Activated CD4-positive, alpha-beta T cell treated with anti-CD3 and anti-CD28 coated beads, Interleukin-2, Interleukin-4, amounts not matched to agents 100 ng/mL and 50 ng/mL, durations not matched to agents 16 hours and 8 hours (primary cell): ENCODE results near the gene MAPK13.
"Not testable (repeated sequence)": the region's sequence is repeated elsewhere in the genome, so short reads cannot be mapped to it uniquely, and the experiment has no call there.

ENCODE experiments used
- DNase-seq: peaks from one replicate; pipeline ENCODE4 v3.0.0-alpha.2; 2020; ENCODE audit warnings: low spot score

MAPK13 gene

GRCh38 chr6:36129941-36130666 lies at the start of gene MAPK13:
MAPK13 (plus strand) TSS chr6:36130513; CDS start chr6:36130583, 70 bp downstream.
- no peak for DNase-seq

DNA sequence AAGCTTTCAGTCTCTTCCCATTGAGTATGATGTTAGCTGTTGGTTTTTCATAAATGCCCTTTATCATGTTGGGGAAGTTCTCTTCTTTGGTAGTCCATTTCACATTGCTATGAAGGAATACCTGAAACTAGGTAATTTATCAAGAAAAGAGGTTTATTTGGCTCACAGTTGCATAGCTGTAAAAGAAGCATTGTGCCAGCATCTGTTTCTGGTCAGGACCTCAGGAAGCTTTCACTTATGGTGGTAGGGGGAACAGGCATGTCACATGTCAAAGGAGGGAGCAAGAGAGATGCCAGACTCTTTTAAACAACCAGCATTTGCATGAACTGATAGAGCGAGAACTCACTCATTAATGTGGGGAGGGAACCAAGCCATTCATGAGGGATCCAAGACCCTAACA lies 48.0 kb upstream of the MAPK13 start:
- DNase-seq, result no peak

GRCh38 chr6:36083446-36083845 lies 46.9 kb upstream of the MAPK13 start:
- DNase-seq, result no peak

DNA sequence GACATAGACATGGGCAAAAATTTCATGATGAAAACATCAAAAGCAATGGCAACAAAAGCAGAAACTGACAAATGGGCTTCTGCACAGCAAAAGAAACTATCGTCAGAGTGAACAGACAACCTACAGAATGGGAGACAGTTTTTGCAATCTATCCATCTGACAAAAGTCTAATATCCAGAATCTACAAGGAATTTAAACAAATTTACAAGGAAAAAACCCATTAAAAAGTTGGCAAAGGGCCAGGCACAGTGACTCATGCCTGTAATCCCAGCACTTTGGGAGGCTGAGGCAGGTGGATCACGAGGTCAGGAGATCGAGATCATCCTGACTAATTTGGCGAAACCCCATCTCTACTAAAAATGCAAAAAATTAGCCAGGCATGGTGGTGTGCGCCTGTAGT lies 42.1 kb upstream of the MAPK13 start:
- not testable (repeated sequence) for DNase-seq

DNA sequence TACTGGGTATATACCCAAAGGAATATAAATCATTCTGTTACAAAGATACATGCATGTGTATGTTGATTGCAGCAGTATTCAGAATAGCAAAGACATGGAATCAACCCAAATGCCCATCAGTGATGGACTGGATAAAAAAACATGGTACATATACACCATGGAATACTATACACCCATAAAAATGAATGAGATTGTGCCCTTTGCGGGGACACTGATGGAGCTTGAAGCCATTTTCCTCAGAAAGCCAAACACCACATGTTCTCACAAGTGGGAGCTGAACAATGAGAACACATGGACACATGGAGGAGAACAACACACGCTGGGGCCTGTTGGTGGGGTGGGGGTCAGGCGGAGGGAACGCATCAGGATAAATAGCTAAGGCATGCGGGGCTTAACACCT lies 41.3 kb upstream of the MAPK13 start:
- no peak for DNase-seq

DNA sequence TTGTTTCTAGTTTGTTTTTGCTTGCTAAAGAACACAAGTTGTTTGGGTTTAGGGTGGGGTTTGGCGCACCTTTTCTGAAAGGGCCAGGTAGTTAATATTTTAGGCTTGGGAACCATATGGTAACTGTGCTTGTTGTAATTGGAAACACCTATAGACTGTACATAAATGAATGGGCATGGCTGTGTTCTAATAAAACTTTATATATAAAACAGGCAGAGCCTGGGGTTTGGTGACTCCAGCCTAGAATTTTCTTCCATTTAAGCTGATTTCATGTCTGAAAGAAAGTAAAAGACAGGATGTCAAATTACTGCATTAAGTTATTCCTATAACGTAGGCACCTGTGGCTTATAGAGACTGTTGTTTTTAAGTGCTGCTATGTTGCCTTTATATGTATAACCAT lies 36.1 kb upstream of the MAPK13 start:
- DNase-seq, result no peak

DNA sequence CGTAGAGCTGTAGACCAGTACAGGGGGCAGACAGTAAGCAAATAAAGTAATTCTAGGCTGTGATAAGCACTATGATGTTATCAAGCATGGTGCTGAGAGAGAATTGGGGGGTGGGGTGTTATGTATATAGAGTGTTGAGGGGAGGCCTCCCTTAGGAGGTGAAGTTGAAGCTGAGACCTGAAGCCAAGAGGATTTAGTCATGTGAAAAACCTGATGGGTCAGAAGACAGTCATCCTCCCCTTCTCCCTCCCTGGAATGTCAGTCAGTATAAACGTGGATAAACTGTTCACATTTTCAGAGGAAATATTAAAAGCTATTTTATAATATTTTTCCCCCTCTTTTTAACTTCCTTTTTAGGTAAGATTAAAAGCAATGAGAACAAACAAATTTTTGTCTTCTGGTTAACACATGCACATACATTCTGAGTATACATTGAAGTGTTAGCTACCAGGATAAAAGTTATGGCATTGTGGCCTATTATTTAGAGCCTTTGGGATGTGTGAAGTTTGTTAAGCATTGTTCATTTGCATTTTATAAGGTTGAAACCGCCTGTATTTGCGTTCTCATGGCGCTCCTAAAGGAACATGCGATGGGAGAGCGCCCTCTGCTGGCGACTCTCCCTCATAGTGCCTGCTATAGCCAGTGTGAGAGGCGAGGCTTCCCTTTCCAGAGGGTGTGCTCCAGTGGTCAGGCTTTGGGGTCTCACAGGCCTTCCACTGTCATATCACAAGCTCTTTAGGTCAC lies 35.4 kb upstream of the MAPK13 start:
- DNase-seq, result peak; percentile 78

GRCh38 chr6:36095497-36096391 lies 34.6 kb upstream of the MAPK13 start:
- no peak for DNase-seq

DNA sequence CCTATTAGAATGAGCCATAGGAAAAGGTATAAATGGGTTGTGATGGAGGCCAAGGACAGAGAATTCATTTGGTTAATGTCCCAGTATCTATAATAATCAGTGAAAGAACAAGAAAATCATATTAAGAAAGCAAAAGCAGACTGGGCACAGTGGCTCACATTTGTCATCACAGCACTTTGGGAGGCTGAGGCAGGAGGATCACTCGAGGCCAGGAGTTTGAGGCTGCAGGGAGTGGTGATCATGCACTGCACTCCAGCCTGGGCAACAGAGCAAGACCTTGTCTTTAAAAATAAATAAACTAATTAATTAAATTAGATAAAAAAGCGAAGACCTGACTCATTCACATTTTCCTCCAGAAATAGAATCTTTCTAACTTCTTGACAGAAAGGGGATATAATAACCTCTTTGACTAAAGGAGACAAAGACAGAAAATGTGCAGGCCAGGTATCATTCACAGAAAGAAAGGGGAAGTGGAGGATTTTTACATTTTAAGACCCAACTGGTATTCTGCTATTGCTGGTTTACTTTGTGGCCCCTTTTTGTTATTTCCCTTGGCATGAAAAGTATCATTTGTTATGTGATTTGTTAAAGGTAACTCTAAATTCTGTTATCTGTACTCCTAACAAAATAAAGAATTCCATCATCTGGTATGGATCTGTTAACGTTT lies 31.9 kb upstream of the MAPK13 start:
- no peak for DNase-seq

GRCh38 chr6:36098920-36099647 lies 31.2 kb upstream of the MAPK13 start:
- DNase-seq, result no peak

DNA sequence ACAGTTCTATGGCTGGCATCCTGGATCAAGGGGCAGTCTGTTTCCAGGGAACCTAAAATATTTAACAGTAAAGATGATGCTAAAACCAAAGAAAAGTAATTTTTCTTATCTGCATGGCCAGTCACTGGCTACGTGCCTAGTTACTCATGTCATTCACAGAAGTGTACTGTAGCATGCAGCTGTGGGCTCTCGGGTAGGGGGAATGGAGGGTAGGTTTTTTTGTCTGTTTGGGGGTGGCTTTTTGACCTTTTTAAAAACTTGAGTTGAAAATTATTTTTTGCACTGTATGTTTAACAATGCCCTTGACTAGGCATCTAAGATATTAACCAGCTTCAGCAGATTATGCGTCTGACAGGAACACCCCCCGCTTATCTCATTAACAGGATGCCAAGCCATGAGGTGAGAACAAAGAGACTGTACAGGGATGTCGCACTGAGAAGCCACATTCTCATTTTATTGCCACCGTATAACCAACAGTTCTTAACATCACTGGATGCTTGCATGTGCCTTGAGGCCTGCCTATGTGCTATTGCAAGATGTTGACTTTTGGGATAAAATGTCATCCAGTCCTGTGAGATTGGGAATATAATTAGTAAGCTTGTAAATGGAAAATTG lies 30.3 kb upstream of the MAPK13 start:
- DNase-seq, result no peak

GRCh38 chr6:36101691-36102090 lies 28.6 kb upstream of the MAPK13 start:
- DNase-seq, result no peak

DNA sequence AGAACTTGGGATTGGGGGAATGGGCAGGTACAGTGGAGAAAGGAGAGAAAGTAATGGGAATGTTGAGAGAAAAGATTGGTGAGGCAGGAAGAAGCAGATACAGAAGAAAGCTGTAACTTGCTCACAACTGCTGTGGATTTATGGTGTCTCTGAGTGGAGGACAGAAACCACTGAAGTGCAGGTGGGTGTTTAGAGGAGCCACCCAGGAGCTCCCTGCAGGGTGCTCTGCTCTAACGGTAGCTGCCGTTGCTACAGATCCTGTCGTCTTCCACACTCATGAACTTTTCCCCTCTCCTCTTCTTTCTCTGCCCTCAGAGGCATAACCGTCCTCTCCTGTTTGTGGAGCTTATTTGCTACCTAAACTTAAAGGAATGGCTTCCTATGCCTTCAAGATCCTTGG lies 27.5 kb upstream of the MAPK13 start:
- no peak for DNase-seq

- DNase-seq, result no peak
Observed at GRCh38 chr6:36104836-36105235, 25.5 kb upstream of the MAPK13 start.

GRCh38 chr6:36109092-36109491 lies 21.2 kb upstream of the MAPK13 start:
- DNase-seq, result no peak

- DNase-seq, result no peak
Observed at GRCh38 chr6:36110050-36110449, 20.3 kb upstream of the MAPK13 start.

- DNase-seq, result no peak
Observed at GRCh38 chr6:36110863-36111262, 19.4 kb upstream of the MAPK13 start.

DNA sequence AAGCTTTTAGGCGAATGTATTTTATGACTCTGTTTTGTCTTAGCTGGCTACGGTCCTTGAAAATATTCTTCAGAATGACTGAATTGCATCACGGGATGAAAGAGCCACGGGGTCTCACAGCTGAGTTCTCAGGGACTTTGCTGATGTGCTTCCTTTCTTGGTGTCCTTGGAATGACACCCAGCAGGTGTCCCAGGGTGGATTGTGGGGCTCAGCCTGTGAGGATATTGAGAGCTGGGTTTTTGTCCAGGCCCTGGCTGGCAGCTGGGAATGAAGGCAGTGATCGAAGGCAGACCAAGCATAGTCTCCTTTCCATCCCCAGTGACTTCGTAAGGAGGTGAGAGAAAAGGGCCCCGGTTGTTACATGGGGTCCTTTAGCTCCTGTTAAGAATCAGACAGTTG lies 18.8 kb upstream of the MAPK13 start:
- DNase-seq, result no peak

- DNase-seq, result no peak
Observed at GRCh38 chr6:36113049-36113448, 17.3 kb upstream of the MAPK13 start.

- no peak for DNase-seq
Observed at GRCh38 chr6:36113703-36114102, 16.6 kb upstream of the MAPK13 start.
